K562 (cell line): Measurements from ENCODE around the gene ZBTB16. TPM values are rescaled to one million over a fixed set of nuclear protein-coding genes. Genes with fewer than 3 reads are reported as not detected.
A peak's percentile ranks its signal among the peaks of the same experiment; 100 is the strongest.

Source experiments
- DACH1 ChIP-seq: fragments of 450-650 bp; IDR thresholded peaks from 2 replicates; pipeline ENCODE4 v1.6.1; 2018; ENCODE audit not compliant: partially characterized antibody
- MTA3 ChIP-seq: fragments of 450-650 bp; formaldehyde crosslinking; IDR thresholded peaks from 2 replicates; pipeline ENCODE4 v1.6.1; 2017; ENCODE audit warnings: mild to moderate bottlenecking, borderline replicate concordance
- PHF20 ChIP-seq: fragments of 450-650 bp; IDR thresholded peaks from 2 replicates; pipeline ENCODE4 v1.6.1; 2018; ENCODE audit not compliant: partially characterized antibody
- TEAD4 ChIP-seq, 2 experiments: sonication (generic) in 1 of 2; formaldehyde crosslinking in 1 of 2; IDR thresholded peaks; 2 replicates each; pipeline versions ENCODE4 v1.6.1 to v1.8.0; 2012 to 2022; ENCODE audit warnings: borderline replicate concordance in 1 of 2, inconsistent platforms in 1 of 2, low read length in 1 of 2, mild to moderate bottlenecking in 1 of 2, missing genetic modification reagents in 1 of 2
- ZNF274 ChIP-seq: IDR thresholded peaks from 2 replicates; pipeline ENCODE4 v1.6.1; 2011; ENCODE audit warnings: low read depth, mild to moderate bottlenecking, low read length, moderate library complexity, borderline replicate concordance
- polyA plus RNA-seq, 8 experiments: library from polyadenylated mRNA; depleted of rRNA in 4 of 8; stranded (reverse) in 5 of 8; unstranded in 3 of 8; fragments of >200 nt; fragmentation: Nextera tagmentation in 2 of 8; fragmentation: Illumina TruSeq in 1 of 8; extraction: Ambion mirVana in 2 of 8; extraction: Trizol in 1 of 8; gene quantifications; 2 replicates each; pipeline versions ENCODE4 v1.2.1 to v1.2.3, GENCODE V29; 2011 to 2014; ENCODE audit warnings: inconsistent platforms in 1 of 8, missing spikeins in 1 of 8
- total RNA-seq, 7 experiments: library from RNA; depleted of rRNA in 6 of 7; stranded (reverse); fragments of >200 nt in 6 of 7; fragmentation: Illumina TruSeq in 2 of 7; extraction: Trizol in 2 of 7; gene quantifications; 2 replicates each; pipeline versions ENCODE4 v1.2.1 to v1.2.3, GENCODE V29; 2011 to 2021; ENCODE audit warnings: low replicate concordance in 1 of 7
- TF ChIP-seq, protein P1 (sequence below): sonication (generic); formaldehyde crosslinking; IDR thresholded peaks from 2 replicates; pipeline ENCODE4 v1.8.0; 2023; ENCODE audit warnings: mild to moderate bottlenecking, missing genetic modification reagents
- TF ChIP-seq, protein P2 (sequence below), 2 experiments: IDR thresholded peaks; 2 replicates each; pipeline ENCODE4 v1.6.1; 2012; ENCODE audit warnings: improper control_type of control experiment in 2 of 2, low read depth in 2 of 2, low read length in 2 of 2, borderline replicate concordance in 1 of 2
- TF ChIP-seq, protein P3 (sequence below): fragments of 450-650 bp; formaldehyde crosslinking; IDR thresholded peaks from 2 replicates; pipeline ENCODE4 v1.4.0; 2020; ENCODE audit warnings: mild to moderate bottlenecking, mixed read lengths
- TF ChIP-seq, protein P4 (sequence below), 2 experiments: fragments of 450-650 bp; IDR thresholded peaks; 2 replicates each; pipeline ENCODE4 v1.6.1; 2018; ENCODE audit warnings: mild to moderate bottlenecking in 2 of 2, low read depth in 1 of 2; ENCODE audit not compliant: partially characterized antibody in 2 of 2
- TF ChIP-seq, protein P5 (sequence below): IDR thresholded peaks from 2 replicates; pipeline ENCODE4 v1.6.1; 2014; ENCODE audit warnings: antibody characterized with exemption

The ZBTB16 gene
- total and polyA plus RNA-seq, 9 of the 15 experiments (the other 6 are each of a cell fraction or from before 2014, with no cell fraction given): 0.06 to 0.40 (median 0.24) TPM; not detected in 4

DNA sequence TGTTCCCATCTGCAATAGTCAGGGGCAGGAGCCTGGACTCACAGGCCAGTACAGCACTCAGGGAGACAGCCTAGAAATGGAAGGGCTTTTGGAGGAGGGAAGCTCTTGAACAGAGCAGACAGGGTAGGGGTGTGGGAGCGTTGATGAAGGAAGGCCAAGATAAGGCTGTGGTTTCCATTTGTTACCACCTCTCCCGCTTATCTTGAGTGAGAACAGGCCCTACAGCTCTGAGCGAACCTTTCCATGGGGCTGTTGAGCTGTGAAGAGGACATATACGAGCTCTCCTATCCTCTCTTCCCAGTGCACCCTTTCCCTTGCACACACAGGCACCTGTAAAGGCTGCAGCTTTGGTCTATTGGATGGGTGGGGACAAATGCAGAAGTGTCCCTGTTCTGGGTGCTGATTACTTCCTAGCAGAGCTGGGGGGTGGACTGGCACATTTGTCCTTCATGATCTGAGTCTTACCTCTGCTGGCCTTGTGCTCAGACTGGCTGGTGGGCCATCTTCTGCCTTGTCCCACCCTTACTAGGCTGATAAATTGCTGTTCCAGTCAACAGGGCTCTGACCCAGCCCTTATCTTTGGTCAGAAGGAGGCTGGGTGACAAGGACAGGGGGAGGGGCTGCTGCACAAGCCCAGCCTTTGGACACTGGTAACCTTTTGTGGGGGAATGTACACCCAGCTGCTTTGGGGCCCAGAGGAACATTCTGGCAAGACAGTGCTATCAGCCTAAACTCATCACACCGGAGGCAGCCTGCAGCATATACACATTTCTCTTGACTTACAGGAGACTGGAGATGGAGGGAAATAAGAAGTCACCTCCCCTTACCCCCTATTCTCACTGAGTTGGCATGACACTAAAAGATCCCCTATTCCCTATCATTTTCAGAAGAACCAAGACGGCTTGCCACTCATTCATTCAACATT, 156.6 kb downstream of the ZBTB16 start (continued):
- peak; percentile 31 for TF ChIP-seq PHF20
- TF ChIP-seq, protein P1, sequence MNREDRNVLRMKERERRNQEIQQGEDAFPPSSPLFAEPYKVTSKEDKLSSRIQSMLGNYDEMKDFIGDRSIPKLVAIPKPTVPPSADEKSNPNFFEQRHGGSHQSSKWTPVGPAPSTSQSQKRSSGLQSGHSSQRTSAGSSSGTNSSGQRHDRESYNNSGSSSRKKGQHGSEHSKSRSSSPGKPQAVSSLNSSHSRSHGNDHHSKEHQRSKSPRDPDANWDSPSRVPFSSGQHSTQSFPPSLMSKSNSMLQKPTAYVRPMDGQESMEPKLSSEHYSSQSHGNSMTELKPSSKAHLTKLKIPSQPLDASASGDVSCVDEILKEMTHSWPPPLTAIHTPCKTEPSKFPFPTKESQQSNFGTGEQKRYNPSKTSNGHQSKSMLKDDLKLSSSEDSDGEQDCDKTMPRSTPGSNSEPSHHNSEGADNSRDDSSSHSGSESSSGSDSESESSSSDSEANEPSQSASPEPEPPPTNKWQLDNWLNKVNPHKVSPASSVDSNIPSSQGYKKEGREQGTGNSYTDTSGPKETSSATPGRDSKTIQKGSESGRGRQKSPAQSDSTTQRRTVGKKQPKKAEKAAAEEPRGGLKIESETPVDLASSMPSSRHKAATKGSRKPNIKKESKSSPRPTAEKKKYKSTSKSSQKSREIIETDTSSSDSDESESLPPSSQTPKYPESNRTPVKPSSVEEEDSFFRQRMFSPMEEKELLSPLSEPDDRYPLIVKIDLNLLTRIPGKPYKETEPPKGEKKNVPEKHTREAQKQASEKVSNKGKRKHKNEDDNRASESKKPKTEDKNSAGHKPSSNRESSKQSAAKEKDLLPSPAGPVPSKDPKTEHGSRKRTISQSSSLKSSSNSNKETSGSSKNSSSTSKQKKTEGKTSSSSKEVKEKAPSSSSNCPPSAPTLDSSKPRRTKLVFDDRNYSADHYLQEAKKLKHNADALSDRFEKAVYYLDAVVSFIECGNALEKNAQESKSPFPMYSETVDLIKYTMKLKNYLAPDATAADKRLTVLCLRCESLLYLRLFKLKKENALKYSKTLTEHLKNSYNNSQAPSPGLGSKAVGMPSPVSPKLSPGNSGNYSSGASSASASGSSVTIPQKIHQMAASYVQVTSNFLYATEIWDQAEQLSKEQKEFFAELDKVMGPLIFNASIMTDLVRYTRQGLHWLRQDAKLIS (CRISPR knock-in tag): 0 out of 2 replicates have a peak, but pooled peaks have one; percentile 76
- TF ChIP-seq ZNF274: peak; percentile 39; the same call in 1 of the 2 replicates
- TF ChIP-seq, protein P2, sequence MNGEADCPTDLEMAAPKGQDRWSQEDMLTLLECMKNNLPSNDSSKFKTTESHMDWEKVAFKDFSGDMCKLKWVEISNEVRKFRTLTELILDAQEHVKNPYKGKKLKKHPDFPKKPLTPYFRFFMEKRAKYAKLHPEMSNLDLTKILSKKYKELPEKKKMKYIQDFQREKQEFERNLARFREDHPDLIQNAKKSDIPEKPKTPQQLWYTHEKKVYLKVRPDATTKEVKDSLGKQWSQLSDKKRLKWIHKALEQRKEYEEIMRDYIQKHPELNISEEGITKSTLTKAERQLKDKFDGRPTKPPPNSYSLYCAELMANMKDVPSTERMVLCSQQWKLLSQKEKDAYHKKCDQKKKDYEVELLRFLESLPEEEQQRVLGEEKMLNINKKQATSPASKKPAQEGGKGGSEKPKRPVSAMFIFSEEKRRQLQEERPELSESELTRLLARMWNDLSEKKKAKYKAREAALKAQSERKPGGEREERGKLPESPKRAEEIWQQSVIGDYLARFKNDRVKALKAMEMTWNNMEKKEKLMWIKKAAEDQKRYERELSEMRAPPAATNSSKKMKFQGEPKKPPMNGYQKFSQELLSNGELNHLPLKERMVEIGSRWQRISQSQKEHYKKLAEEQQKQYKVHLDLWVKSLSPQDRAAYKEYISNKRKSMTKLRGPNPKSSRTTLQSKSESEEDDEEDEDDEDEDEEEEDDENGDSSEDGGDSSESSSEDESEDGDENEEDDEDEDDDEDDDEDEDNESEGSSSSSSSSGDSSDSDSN (IDR thresholded peaks at IDR 0.05; ENCODE audit: borderline replicate concordance in 1 of 2, low read depth in 2 of 2, low read length in 2 of 2): 0 out of 4 replicates have a peak, but pooled peaks of 1 of the 2 experiments have one; percentile 56
- TF ChIP-seq, protein P3, sequence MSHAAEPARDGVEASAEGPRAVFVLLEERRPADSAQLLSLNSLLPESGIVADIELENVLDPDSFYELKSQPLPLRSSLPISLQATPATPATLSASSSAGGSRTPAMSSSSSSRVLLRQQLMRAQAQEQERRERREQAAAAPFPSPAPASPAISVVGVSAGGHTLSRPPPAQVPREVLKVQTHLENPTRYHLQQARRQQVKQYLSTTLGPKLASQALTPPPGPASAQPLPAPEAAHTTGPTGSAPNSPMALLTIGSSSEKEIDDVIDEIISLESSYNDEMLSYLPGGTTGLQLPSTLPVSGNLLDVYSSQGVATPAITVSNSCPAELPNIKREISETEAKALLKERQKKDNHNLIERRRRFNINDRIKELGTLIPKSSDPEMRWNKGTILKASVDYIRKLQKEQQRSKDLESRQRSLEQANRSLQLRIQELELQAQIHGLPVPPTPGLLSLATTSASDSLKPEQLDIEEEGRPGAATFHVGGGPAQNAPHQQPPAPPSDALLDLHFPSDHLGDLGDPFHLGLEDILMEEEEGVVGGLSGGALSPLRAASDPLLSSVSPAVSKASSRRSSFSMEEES (CRISPR knock-in tag): no peak
- peak; percentile 69 for TF ChIP-seq MTA3
- TF ChIP-seq, protein P4, sequence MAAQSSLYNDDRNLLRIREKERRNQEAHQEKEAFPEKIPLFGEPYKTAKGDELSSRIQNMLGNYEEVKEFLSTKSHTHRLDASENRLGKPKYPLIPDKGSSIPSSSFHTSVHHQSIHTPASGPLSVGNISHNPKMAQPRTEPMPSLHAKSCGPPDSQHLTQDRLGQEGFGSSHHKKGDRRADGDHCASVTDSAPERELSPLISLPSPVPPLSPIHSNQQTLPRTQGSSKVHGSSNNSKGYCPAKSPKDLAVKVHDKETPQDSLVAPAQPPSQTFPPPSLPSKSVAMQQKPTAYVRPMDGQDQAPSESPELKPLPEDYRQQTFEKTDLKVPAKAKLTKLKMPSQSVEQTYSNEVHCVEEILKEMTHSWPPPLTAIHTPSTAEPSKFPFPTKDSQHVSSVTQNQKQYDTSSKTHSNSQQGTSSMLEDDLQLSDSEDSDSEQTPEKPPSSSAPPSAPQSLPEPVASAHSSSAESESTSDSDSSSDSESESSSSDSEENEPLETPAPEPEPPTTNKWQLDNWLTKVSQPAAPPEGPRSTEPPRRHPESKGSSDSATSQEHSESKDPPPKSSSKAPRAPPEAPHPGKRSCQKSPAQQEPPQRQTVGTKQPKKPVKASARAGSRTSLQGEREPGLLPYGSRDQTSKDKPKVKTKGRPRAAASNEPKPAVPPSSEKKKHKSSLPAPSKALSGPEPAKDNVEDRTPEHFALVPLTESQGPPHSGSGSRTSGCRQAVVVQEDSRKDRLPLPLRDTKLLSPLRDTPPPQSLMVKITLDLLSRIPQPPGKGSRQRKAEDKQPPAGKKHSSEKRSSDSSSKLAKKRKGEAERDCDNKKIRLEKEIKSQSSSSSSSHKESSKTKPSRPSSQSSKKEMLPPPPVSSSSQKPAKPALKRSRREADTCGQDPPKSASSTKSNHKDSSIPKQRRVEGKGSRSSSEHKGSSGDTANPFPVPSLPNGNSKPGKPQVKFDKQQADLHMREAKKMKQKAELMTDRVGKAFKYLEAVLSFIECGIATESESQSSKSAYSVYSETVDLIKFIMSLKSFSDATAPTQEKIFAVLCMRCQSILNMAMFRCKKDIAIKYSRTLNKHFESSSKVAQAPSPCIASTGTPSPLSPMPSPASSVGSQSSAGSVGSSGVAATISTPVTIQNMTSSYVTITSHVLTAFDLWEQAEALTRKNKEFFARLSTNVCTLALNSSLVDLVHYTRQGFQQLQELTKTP (IDR thresholded peaks at IDR 0.05; ENCODE audit: low read depth in 1 of 2, partially characterized antibody in 2 of 2): peak in 1 of 2 experiments; percentile 71
- TF ChIP-seq, protein P5, sequence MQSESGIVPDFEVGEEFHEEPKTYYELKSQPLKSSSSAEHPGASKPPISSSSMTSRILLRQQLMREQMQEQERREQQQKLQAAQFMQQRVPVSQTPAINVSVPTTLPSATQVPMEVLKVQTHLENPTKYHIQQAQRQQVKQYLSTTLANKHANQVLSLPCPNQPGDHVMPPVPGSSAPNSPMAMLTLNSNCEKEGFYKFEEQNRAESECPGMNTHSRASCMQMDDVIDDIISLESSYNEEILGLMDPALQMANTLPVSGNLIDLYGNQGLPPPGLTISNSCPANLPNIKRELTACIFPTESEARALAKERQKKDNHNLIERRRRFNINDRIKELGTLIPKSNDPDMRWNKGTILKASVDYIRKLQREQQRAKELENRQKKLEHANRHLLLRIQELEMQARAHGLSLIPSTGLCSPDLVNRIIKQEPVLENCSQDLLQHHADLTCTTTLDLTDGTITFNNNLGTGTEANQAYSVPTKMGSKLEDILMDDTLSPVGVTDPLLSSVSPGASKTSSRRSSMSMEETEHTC: 0 out of 2 replicates have a peak, but pooled peaks have one; percentile 20
- peak; percentile 96 for TF ChIP-seq TEAD4 (IDR thresholded peaks at IDR 0.05; ENCODE audit: low read length)
- TF ChIP-seq TEAD4 (CRISPR knock-in tag; IDR thresholded peaks at IDR 0.05; ENCODE audit: borderline replicate concordance): no peak
- TF ChIP-seq DACH1: peak; percentile 23
